A673 (cell line): ENCODE measurements around the gene ASIC2. TPM values are rescaled to one million over a fixed set of nuclear protein-coding genes. Genes with fewer than 3 reads are reported as not detected.

Experiments used
- BruUV-seq: library from RNA; stranded (reverse); fragments of 400-500 nt; replicated peaks from 2 replicates; lab custom pipeline; 2021; lab: Mats Ljungman, UMichigan
- CTCF ChIA-PET: fragments of 300-600 bp; sonication (Branson Sonifier 250); formaldehyde crosslinking; loops from one replicate; lab custom pipeline; 2022; ENCODE audit warnings: antibody characterized with exemption; lab: Charles Lee
- POLR2A ChIA-PET: fragments of 300-600 bp; sonication (Branson Sonifier 250); formaldehyde crosslinking; loops from one replicate; lab custom pipeline; 2022; ENCODE audit warnings: antibody characterized with exemption; ENCODE audit not compliant: low non-redundant PET; lab: Charles Lee
- DNase-seq: peaks from one replicate; pipeline ENCODE4 v3.0.0-alpha.2; 2015; ENCODE audit warnings: low spot score
- H3K27ac ChIP-seq: fragments of 200-600 bp; sonication (generic); 2 replicates; pipeline ENCODE4 v1.5.1; 2016; ENCODE audit warnings: mixed run types, low read depth, mild to moderate bottlenecking, mixed read lengths, antibody characterized with exemption, low read length; ENCODE audit not compliant: poor library complexity, severe bottlenecking
- H3K27me3 ChIP-seq: fragments of 200-600 bp; sonication (generic); replicated peaks from 2 replicates; pipeline ENCODE4 v1.6.1; 2017; ENCODE audit warnings: mixed run types, low read depth, mild to moderate bottlenecking, mixed read lengths, antibody characterized with exemption, low read length; ENCODE audit not compliant: insufficient read depth, poor library complexity
- H3K36me3 ChIP-seq: fragments of 200-600 bp; sonication (generic); 2 replicates; pipeline ENCODE4 v1.6.1; 2016; ENCODE audit warnings: mixed run types, mild to moderate bottlenecking, mixed read lengths, antibody characterized with exemption, low read length; ENCODE audit not compliant: insufficient read depth, poor library complexity, severe bottlenecking
- H3K4me1 ChIP-seq: fragments of 200-600 bp; sonication (generic); 2 replicates; pipeline ENCODE4 v1.6.1; 2017; ENCODE audit warnings: mixed run types, mild to moderate bottlenecking, mixed read lengths, antibody characterized with exemption, low read length; ENCODE audit not compliant: insufficient read depth, poor library complexity, severe bottlenecking
- H3K4me3 ChIP-seq: fragments of 200-600 bp; sonication (generic); 2 replicates; pipeline ENCODE4 v1.5.1; 2016; ENCODE audit warnings: low read depth, mixed run types, mild to moderate bottlenecking, mixed read lengths, low read length; ENCODE audit not compliant: poor library complexity, severe bottlenecking
- H3K9me3 ChIP-seq: fragments of 200-600 bp; sonication (generic); 2 replicates; pipeline ENCODE4 v1.6.1; 2016; ENCODE audit warnings: mixed run types, low read depth, mild to moderate bottlenecking, mixed read lengths, antibody characterized with exemption, low read length; ENCODE audit not compliant: poor library complexity, severe bottlenecking
- CTCF ChIP-seq: fragments of 300-800, 200-600 bp; sonication (generic); conservative IDR thresholded peaks from 2 replicates; pipeline ENCODE4 v1.5.1; 2017; ENCODE audit warnings: low read depth, mild to moderate bottlenecking, antibody characterized with exemption, low read length, moderate library complexity, mixed read lengths
- EZH2 ChIP-seq: fragments of 200-600 bp; sonication (generic); IDR thresholded peaks from 2 replicates; pipeline ENCODE4 v1.6.1; 2017; ENCODE audit warnings: borderline replicate concordance, low read depth, mild to moderate bottlenecking, mixed read lengths, antibody characterized with exemption, low read length; ENCODE audit not compliant: poor library complexity, severe bottlenecking
- intact Hi-C: fragments of 100-400 bp; cut with micrococcal nuclease; formaldehyde crosslinking; loops from one replicate; pipeline ENCODE4 v1.10.0; 2022; ENCODE audit not compliant: unreplicated experiment
- total RNA-seq: library from RNA; stranded (reverse); gene quantifications from 2 replicates; pipeline ENCODE4 v1.2.3, GENCODE V29; 2021

ASIC2 gene
- total RNA-seq, 1 experiment from 2014 or later, result 8.6 TPM

- Histone ChIP-seq H3K27me3 (no peaks in the 10 kb centered on the region), H3K4me1 (peaks cover 6% of the 10 kb centered on the region), H3K36me3 (no peaks in the 10 kb centered on the region), H3K27ac (no peak overlapping the region), H3K9me3 (no peaks in the 10 kb centered on the region), H3K4me3 (no peak overlapping the region)
- TF ChIP-seq CTCF, result no peak
- no peak for TF ChIP-seq EZH2
- POLR2A ChIA-PET, result no interaction called here
- DNase-seq, result no peak
- intact Hi-C loops, result no loop called here
- CTCF ChIA-PET, result no interaction called here
- BruUV-seq, result no TSS peak
Measured at GRCh38 chr17:33175562-33175961, 117.5 kb downstream of the ASIC2 start.

GRCh38 chr17:33171931-33172330 lies 121.2 kb downstream of the ASIC2 start:
- Histone ChIP-seq H3K4me3 (no peak overlapping the region), H3K36me3 (no peaks in the 10 kb centered on the region), H3K27ac (no peak overlapping the region), H3K27me3 (no peaks in the 10 kb centered on the region), H3K4me1 (no peaks in the 10 kb centered on the region), H3K9me3 (no peaks in the 10 kb centered on the region)
- CTCF ChIA-PET, result no interaction called here
- POLR2A ChIA-PET, result no interaction called here
- intact Hi-C loops, result no loop called here
- TF ChIP-seq CTCF, result no peak
- no peak for TF ChIP-seq EZH2
- no TSS peak for BruUV-seq
- no peak for DNase-seq

- DNase-seq, result no peak
- ChIA-PET CTCF (no interaction called here), POLR2A (no interaction called here)
- no peaks in the 10 kb centered on the region for H3K27me3 ChIP-seq
- no peak overlapping the region for H3K4me3 ChIP-seq
- H3K9me3 ChIP-seq, result no peaks in the 10 kb centered on the region
- intact Hi-C loops, result no loop called here
- no peak overlapping the region for H3K27ac ChIP-seq
- TF ChIP-seq CTCF, result no peak
- TF ChIP-seq EZH2, result no peak
- no peaks in the 10 kb centered on the region for H3K4me1 ChIP-seq
- no TSS peak for BruUV-seq
- H3K36me3 ChIP-seq, result no peaks in the 10 kb centered on the region
Measured at GRCh38 chr17:33169580-33170285, 123.4 kb downstream of the ASIC2 start.
